SKM-1 treated with dmso at 0.1 percent for 144 hours (cell line): ENCODE measurements around the gene MAP7D1.

Experiments used
- DNase-seq: peaks from one replicate; lab custom pipeline; 2025; ENCODE audit not compliant: unreplicated experiment; lab: John Stamatoyannopoulos, UW

MAP7D1 gene

GRCh38 chr1:36126797-36127500 is 29.0 kb upstream of the MAP7D1 start:
- no peak for DNase-seq

- peak; percentile 56 for DNase-seq
Observed at GRCh38 chr1:36128126-36128904, 27.6 kb upstream of the MAP7D1 start.

- no peak for DNase-seq
Observed at GRCh38 chr1:36128905-36129206, 27.1 kb upstream of the MAP7D1 start.

- DNase-seq: no peak
Observed at GRCh38 chr1:36132029-36132428, 23.9 kb upstream of the MAP7D1 start.

- no peak for DNase-seq
Observed at GRCh38 chr1:36133484-36133883, 22.5 kb upstream of the MAP7D1 start.

GRCh38 chr1:36134031-36134430 is 21.9 kb upstream of the MAP7D1 start:
- no peak for DNase-seq

- no peak for DNase-seq
Observed at GRCh38 chr1:36134505-36135329, 21.2 kb upstream of the MAP7D1 start.

- no peak for DNase-seq
Observed at GRCh38 chr1:36135330-36135667, 20.7 kb upstream of the MAP7D1 start.

- DNase-seq: no peak
Observed at GRCh38 chr1:36135796-36136195, 20.2 kb upstream of the MAP7D1 start.

DNA sequence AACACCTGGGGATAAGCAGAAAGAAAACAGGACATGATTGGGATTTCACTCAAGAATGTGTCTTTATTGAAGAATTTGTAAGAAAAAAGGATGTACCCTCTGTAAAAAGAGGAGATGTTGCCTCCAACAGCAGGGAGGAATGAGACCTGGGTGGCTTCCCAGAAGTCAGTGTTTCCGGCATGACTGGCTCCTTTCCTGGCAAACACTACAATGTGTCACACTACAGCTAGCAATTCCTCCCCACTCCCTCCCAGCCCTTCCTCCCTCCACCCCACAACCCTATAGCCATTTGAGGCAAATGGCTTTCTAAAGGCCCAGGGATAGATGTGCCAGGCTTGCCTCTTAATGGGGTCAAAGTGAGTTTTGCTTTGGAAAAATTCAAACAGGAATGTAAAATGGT is 19.4 kb upstream of the MAP7D1 start:
- DNase-seq: no peak

DNA sequence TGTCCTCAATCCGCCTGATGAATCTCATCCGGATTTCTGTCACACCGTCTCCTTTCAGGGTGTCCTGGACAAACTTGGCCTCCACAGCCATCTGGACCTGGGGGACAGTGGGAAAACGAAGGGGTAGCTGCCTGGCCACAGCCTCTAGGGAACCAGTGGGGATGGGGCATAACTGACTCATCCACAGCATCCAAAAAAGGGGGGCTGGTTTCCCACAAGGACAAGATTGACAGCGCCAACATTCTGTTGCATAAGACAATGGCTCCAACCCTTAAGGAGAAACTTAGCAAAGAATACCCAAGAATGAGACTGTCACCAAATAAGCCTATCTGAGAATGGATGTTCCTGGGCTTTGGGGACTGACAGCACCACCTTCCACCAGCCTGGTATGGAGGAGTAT is 18.7 kb upstream of the MAP7D1 start:
- DNase-seq: no peak

- DNase-seq: no peak
Observed at GRCh38 chr1:36137776-36138175, 18.2 kb upstream of the MAP7D1 start.

- no peak for DNase-seq
Observed at GRCh38 chr1:36139521-36139920, 16.4 kb upstream of the MAP7D1 start.

- no peak for DNase-seq
Observed at GRCh38 chr1:36142121-36142520, 13.8 kb upstream of the MAP7D1 start.

DNA sequence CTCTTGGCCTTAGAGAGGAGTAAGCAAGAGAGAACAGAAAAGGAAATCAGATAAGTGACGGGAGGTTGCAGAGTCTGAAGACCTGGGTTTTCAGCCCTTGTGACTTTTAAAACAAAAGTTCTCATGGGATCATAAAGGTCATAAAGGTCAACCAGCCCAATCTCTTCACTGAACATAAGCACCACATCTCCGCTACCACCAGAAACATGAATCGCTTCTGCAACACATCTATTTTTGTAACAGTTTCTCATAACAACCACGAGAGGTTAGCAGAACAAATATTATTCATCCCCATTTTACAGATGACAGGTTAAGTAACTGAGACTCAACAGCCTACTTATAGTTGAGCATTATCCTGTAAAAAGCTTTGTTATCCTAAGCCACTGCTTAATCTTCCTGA is 12.5 kb upstream of the MAP7D1 start:
- DNase-seq: no peak

GRCh38 chr1:36144413-36144812 is 11.5 kb upstream of the MAP7D1 start:
- no peak for DNase-seq

DNA sequence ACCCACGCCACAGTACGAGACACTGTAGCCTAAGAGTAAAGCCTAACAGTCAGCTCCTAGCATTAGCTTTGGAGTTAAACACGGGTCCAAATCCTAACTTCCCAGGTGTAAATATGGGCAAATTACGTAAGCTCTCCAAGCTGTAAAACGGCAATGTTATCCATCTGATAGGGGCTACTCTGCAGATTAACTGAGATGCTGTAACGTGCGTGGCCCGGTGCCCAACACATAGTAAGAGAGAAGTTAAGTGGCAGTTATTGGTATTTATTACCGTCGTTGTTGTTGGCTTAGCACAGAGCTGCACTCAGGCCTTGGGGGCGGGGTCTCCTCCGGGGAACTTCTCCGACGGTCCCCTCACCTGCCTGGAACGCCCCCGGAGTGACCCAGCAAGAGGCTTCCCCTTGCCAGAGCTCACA is 7.1 kb upstream of the MAP7D1 start:
- DNase-seq: no peak

GRCh38 chr1:36149237-36149972 is 6.6 kb upstream of the MAP7D1 start, which contains the start of gene TRAPPC3:
Gene TRAPPC3, minus strand, starts transcription at chr1:36149486. Its CDS starts 108 bp downstream, at chr1:36149378.
- DNase-seq: peak; percentile 100

- DNase-seq: no peak
Observed at GRCh38 chr1:36149973-36150295, 6.0 kb upstream of the MAP7D1 start.

- DNase-seq: peak; percentile 79
Observed at GRCh38 chr1:36150296-36151133, 5.4 kb upstream of the MAP7D1 start.
